Urinary bladder (tissue), 2 donors: Measurements from ENCODE around the gene LRCH4. TPM values are rescaled to one million over a fixed set of nuclear protein-coding genes. Genes with fewer than 3 reads are reported as not detected.

ENCODE experiments used
- polyA plus RNA-seq: library from polyadenylated mRNA; stranded (reverse); fragments of 200-250 nt; gene quantifications from one replicate; pipeline ENCODE4 v1.2.3, GENCODE V29; 2013
- small RNA-seq: library from RNA; depleted of rRNA; stranded (forward); fragments of <200 nt; gene quantifications from one replicate; pipeline ENCODE3, GENCODE V24; 2014
- total RNA-seq: library from RNA; depleted of rRNA; stranded (reverse); fragments of >200 nt; gene quantifications from one replicate; pipeline ENCODE4 v1.2.3, GENCODE V29; 2014
- donor health status: healthy.

LRCH4 gene
- total and polyA plus RNA-seq, 2 donors: 13.7 to 33.0 TPM

Small RNAs within 50 kb of the gene (small RNA-seq; reads per million reads assigned to genes)
- gene RN7SL416P (not detected), gene SAP25 (not detected)

Other genes with a start within 250 kb of the LRCH4 start
- 16.3 TPM for gene PILRB, start 228.0 kb downstream of the LRCH4 start, total RNA-seq
- gene PILRB, start 228.0 kb downstream of the LRCH4 start, polyA plus RNA-seq: 34.4 TPM
- 2.2 TPM for gene PILRA, start 212.6 kb downstream of the LRCH4 start, total RNA-seq
- 27.8 TPM for gene PILRA, start 212.6 kb downstream of the LRCH4 start, polyA plus RNA-seq
- gene ZCWPW1, start 157.4 kb downstream of the LRCH4 start, total RNA-seq: 4.2 TPM
- gene ZCWPW1, start 157.4 kb downstream of the LRCH4 start, polyA plus RNA-seq: 8.7 TPM
- 22.6 TPM for gene MEPCE, start 156.3 kb downstream of the LRCH4 start, total RNA-seq
- gene MEPCE, start 156.3 kb downstream of the LRCH4 start, polyA plus RNA-seq: 40.4 TPM
- 5.1 TPM for gene PPP1R35, start 149.6 kb downstream of the LRCH4 start, total RNA-seq
- 33.6 TPM for gene PPP1R35, start 149.6 kb downstream of the LRCH4 start, polyA plus RNA-seq
- not detected for gene SPACDR, start 121.9 kb downstream of the LRCH4 start, total RNA-seq
- 0.62 TPM for gene SPACDR, start 121.9 kb downstream of the LRCH4 start, polyA plus RNA-seq
- gene TSC22D4, start 106.9 kb downstream of the LRCH4 start, total RNA-seq: 16.6 TPM
- gene TSC22D4, start 106.9 kb downstream of the LRCH4 start, polyA plus RNA-seq: 49.6 TPM
- gene NYAP1, start 102.2 kb downstream of the LRCH4 start, total RNA-seq: 1.6 TPM
- 1.5 TPM for gene NYAP1, start 102.2 kb downstream of the LRCH4 start, polyA plus RNA-seq
- gene AGFG2, start 46.9 kb downstream of the LRCH4 start, total RNA-seq: 9.9 TPM
- 36.6 TPM for gene AGFG2, start 46.9 kb downstream of the LRCH4 start, polyA plus RNA-seq
- gene SAP25, start 12.2 kb downstream of the LRCH4 start, total RNA-seq: not detected
- 2.5 TPM for gene SAP25, start 12.2 kb downstream of the LRCH4 start, polyA plus RNA-seq
- gene FBXO24, start 199 bp upstream of the LRCH4 start, total RNA-seq: 1.6 TPM
- 0.57 TPM for gene FBXO24, start 199 bp upstream of the LRCH4 start, polyA plus RNA-seq
- 124 TPM for gene PCOLCE, start 16.2 kb upstream of the LRCH4 start, total RNA-seq
- gene PCOLCE, start 16.2 kb upstream of the LRCH4 start, polyA plus RNA-seq: 89.5 TPM
- 5.3 TPM for gene MOSPD3, start 26.4 kb upstream of the LRCH4 start, total RNA-seq
- gene MOSPD3, start 26.4 kb upstream of the LRCH4 start, polyA plus RNA-seq: 30.4 TPM
- gene TFR2, start 55.4 kb upstream of the LRCH4 start, total RNA-seq: 0.69 TPM
- gene TFR2, start 55.4 kb upstream of the LRCH4 start, polyA plus RNA-seq: 0.81 TPM
- gene ACTL6B, start 70.3 kb upstream of the LRCH4 start, total RNA-seq: 0.69 TPM
- 0.19 TPM for gene ACTL6B, start 70.3 kb upstream of the LRCH4 start, polyA plus RNA-seq
- 51.2 TPM for gene GNB2, start 87.6 kb upstream of the LRCH4 start, total RNA-seq
- 279 TPM for gene GNB2, start 87.6 kb upstream of the LRCH4 start, polyA plus RNA-seq
- gene GIGYF1, start 108.1 kb upstream of the LRCH4 start, total RNA-seq: 17.1 TPM
- 27.2 TPM for gene GIGYF1, start 108.1 kb upstream of the LRCH4 start, polyA plus RNA-seq
- gene POP7, start 120.0 kb upstream of the LRCH4 start, total RNA-seq: 18.6 TPM
- gene POP7, start 120.0 kb upstream of the LRCH4 start, polyA plus RNA-seq: 39.1 TPM
- gene EPO, start 134.3 kb upstream of the LRCH4 start, total RNA-seq: not detected
- not detected for gene EPO, start 134.3 kb upstream of the LRCH4 start, polyA plus RNA-seq
- not detected for gene ZAN, start 147.5 kb upstream of the LRCH4 start, total RNA-seq
- gene ZAN, start 147.5 kb upstream of the LRCH4 start, polyA plus RNA-seq: not detected
- gene EPHB4, start 241.4 kb upstream of the LRCH4 start, total RNA-seq: 70.6 TPM
- gene EPHB4, start 241.4 kb upstream of the LRCH4 start, polyA plus RNA-seq: 53.1 TPM